H1 (cell line): ENCODE measurements around the gene MAPKAPK2. TPM values are rescaled to one million over a fixed set of nuclear protein-coding genes. Genes with fewer than 3 reads are reported as not detected.

ENCODE experiments used
- CTCF ChIA-PET: fragments of 300-600 bp; sonication (Branson Sonifier 250); formaldehyde crosslinking; loops from one replicate; lab custom pipeline; 2021; ENCODE audit not compliant: partially characterized antibody; lab: Charles Lee
- POLR2A ChIA-PET: fragments of 300-600 bp; sonication (Branson Sonifier 250); formaldehyde crosslinking; loops from one replicate; lab custom pipeline; 2021; ENCODE audit warnings: inconsistent platforms; ENCODE audit not compliant: partially characterized antibody; lab: Charles Lee
- DNase-seq, 2 experiments: peaks; one replicate each; pipeline versions ENCODE4 v3.0.0 to v3.0.0-alpha.2; 2010 to 2022; ENCODE audit warnings: low spot score in 2 of 2, low read depth in 1 of 2, mixed read lengths in 1 of 2
- FAIRE-seq: peaks from 2 replicates; lab custom pipeline; 2011; peaks lifted over from hg19 to GRCh38; lab: Jason Lieb, UNC
- H2AFZ ChIP-seq: 2 replicates; pipeline ENCODE4 v1.8.1; 2012; ENCODE audit warnings: low read length, inconsistent platforms
- H2AK5ac ChIP-seq: 2 replicates; pipeline ENCODE4 v1.6.1; 2013; ENCODE audit warnings: low read depth, low read length
- H2BK120ac ChIP-seq: replicated peaks from 2 replicates; pipeline ENCODE3; 2013; ENCODE audit warnings: low read depth, low read length, inconsistent platforms
- H2BK12ac ChIP-seq: 2 replicates; pipeline ENCODE4 v1.6.1; 2013; ENCODE audit warnings: low read depth, low read length
- H2BK15ac ChIP-seq: 2 replicates; pipeline ENCODE4 v1.6.1; 2013; ENCODE audit warnings: low read length
- H2BK20ac ChIP-seq: 2 replicates; pipeline ENCODE4 v1.6.1; 2013; ENCODE audit warnings: low read length
- H2BK5ac ChIP-seq: 2 replicates; pipeline ENCODE4 v1.6.1; 2013; ENCODE audit warnings: low read depth, low read length
- H3K14ac ChIP-seq: 2 replicates; pipeline ENCODE4 v1.6.1; 2013; ENCODE audit warnings: inconsistent platforms; ENCODE audit not compliant: insufficient read length
- H3K18ac ChIP-seq: 2 replicates; pipeline ENCODE4 v1.6.1; 2013; ENCODE audit warnings: low read length; ENCODE audit errors: extremely low read depth
- H3K23ac ChIP-seq: 2 replicates; pipeline ENCODE4 v1.6.1; 2013; ENCODE audit warnings: inconsistent platforms; ENCODE audit not compliant: insufficient read length
- H3K23me2 ChIP-seq: 2 replicates; pipeline ENCODE4 v1.6.1; 2013; ENCODE audit warnings: low read depth, low read length
- H3K27ac ChIP-seq: 2 replicates; pipeline ENCODE4 v1.6.1; 2011; ENCODE audit warnings: low read depth, low read length, inconsistent platforms
- H3K27me3 ChIP-seq, 4 experiments: replicated peaks in 1 of 4; 1 replicate in 1 of 4; 2 replicates in 3 of 4; pipeline versions ENCODE4 v1.6.1 to v1.8.1; 2011 to 2013; ENCODE audit warnings: low read length in 3 of 4, mild to moderate bottlenecking in 3 of 4, inconsistent platforms in 2 of 4, mixed read lengths in 2 of 4, moderate library complexity in 1 of 4; ENCODE audit not compliant: control insufficient read depth in 3 of 4, insufficient read depth in 3 of 4; ENCODE audit errors: extremely low read depth in 1 of 4
- H3K36me3 ChIP-seq, 4 experiments: 2 replicates each; pipeline versions ENCODE4 v1.6.1 to v1.8.1; 2011 to 2013; ENCODE audit warnings: mild to moderate bottlenecking in 4 of 4, low read length in 3 of 4, moderate library complexity in 2 of 4, control low read depth in 1 of 4, inconsistent platforms in 1 of 4; ENCODE audit not compliant: insufficient read depth in 4 of 4, control insufficient read depth in 2 of 4
- H3K4ac ChIP-seq: replicated peaks from 2 replicates; pipeline ENCODE3; 2013; ENCODE audit warnings: low read length, low read depth, mixed read lengths, inconsistent platforms; ENCODE audit not compliant: insufficient read length
- H3K4me1 ChIP-seq, 4 experiments: replicated peaks in 1 of 4; 1 replicate in 1 of 4; 2 replicates in 3 of 4; pipeline versions ENCODE4 v1.6.1 to v1.8.1; 2011 to 2013; ENCODE audit warnings: low read length in 3 of 4, inconsistent platforms in 2 of 4, mixed read lengths in 1 of 4; ENCODE audit not compliant: insufficient read depth in 4 of 4, control insufficient read depth in 3 of 4
- H3K4me2 ChIP-seq, 2 experiments: 2 replicates each; pipeline versions ENCODE4 v1.6.1 to v1.8.1; 2011 to 2013; ENCODE audit warnings: low read depth in 2 of 2, low read length in 2 of 2, control low read depth in 1 of 2, inconsistent platforms in 1 of 2, mild to moderate bottlenecking in 1 of 2; ENCODE audit not compliant: insufficient read depth in 1 of 2
- H3K4me3 ChIP-seq, 4 experiments: fragments of 200-600, 300-600 bp in 1 of 4; sonication (generic), shearing (Covaris generic), sonication (Bioruptor Twin) in 1 of 4; 2 replicates each; pipeline versions ENCODE4 v1.5.1 to v1.8.1; 2011 to 2016; ENCODE audit warnings: low read length in 4 of 4, low read depth in 3 of 4, control low read depth in 2 of 4, inconsistent platforms in 2 of 4, mild to moderate bottlenecking in 2 of 4, mixed read lengths in 1 of 4, moderate library complexity in 1 of 4; ENCODE audit not compliant: insufficient read depth in 2 of 4; ENCODE audit errors: extremely low read depth in 1 of 4
- H3K56ac ChIP-seq: replicated peaks from 2 replicates; pipeline ENCODE3; 2013; ENCODE audit warnings: low read depth, mild to moderate bottlenecking, mixed read lengths, low read length, inconsistent platforms; ENCODE audit not compliant: insufficient read length
- H3K79me1 ChIP-seq: 2 replicates; pipeline ENCODE4 v1.6.1; 2013; ENCODE audit warnings: low read depth, low read length, control low read depth
- H3K79me2 ChIP-seq, 2 experiments: 2 replicates each; pipeline versions ENCODE4 v1.6.1 to v1.8.1; 2012 to 2013; ENCODE audit warnings: low read length in 2 of 2, mild to moderate bottlenecking in 2 of 2, inconsistent platforms in 1 of 2; ENCODE audit not compliant: insufficient read depth in 2 of 2, control insufficient read depth in 1 of 2
- H3K9ac ChIP-seq, 4 experiments: replicated peaks in 1 of 4; 1 replicate in 1 of 4; 2 replicates in 3 of 4; pipeline versions ENCODE4 v1.6.1 to v1.8.1; 2011 to 2013; ENCODE audit warnings: low read depth in 3 of 4, low read length in 3 of 4, control low read depth in 2 of 4, mild to moderate bottlenecking in 2 of 4, moderate library complexity in 2 of 4, inconsistent platforms in 1 of 4; ENCODE audit errors: extremely low read depth in 1 of 4
- H3K9me3 ChIP-seq, 2 experiments: 2 replicates each; pipeline versions ENCODE4 v1.6.1 to v1.8.1; 2012 to 2013; ENCODE audit warnings: mild to moderate bottlenecking in 2 of 2, moderate library complexity in 2 of 2, control low read depth in 1 of 2, inconsistent platforms in 1 of 2, low read depth in 1 of 2, low read length in 1 of 2, mixed read lengths in 1 of 2; ENCODE audit not compliant: insufficient read depth in 2 of 2
- H4K20me1 ChIP-seq, 2 experiments: replicated peaks in 1 of 2; 2 replicates each; pipeline versions ENCODE3 to v1.8.1; 2011 to 2013; ENCODE audit warnings: inconsistent platforms in 2 of 2, low read length in 2 of 2, mild to moderate bottlenecking in 1 of 2; ENCODE audit not compliant: insufficient read depth in 2 of 2, control insufficient read depth in 1 of 2
- H4K5ac ChIP-seq: 2 replicates; pipeline ENCODE4 v1.6.1; 2013; ENCODE audit warnings: low read length, low read depth, mixed read lengths, inconsistent platforms; ENCODE audit not compliant: insufficient read length
- H4K8ac ChIP-seq: 2 replicates; pipeline ENCODE4 v1.8.0; 2013; ENCODE audit warnings: mild to moderate bottlenecking, moderate library complexity, low read length, inconsistent platforms; ENCODE audit not compliant: insufficient read depth; ENCODE audit errors: extremely low read depth
- H4K91ac ChIP-seq: replicated peaks from 2 replicates; pipeline ENCODE3; 2013; ENCODE audit warnings: low read length, mixed read lengths, inconsistent platforms; ENCODE audit not compliant: insufficient read length
- ATF2 ChIP-seq: IDR thresholded peaks from 2 replicates; pipeline ENCODE4 v1.6.1; 2012; ENCODE audit warnings: low read length, inconsistent platforms
- BCL11A ChIP-seq, 2 experiments: IDR thresholded peaks; one replicate each; pipeline ENCODE4 v1.6.1; 2011; ENCODE audit warnings: low read depth in 2 of 2, low read length in 2 of 2, mild to moderate bottlenecking in 2 of 2
- CEBPB ChIP-seq: IDR thresholded peaks from 2 replicates; pipeline ENCODE4 v1.6.1; 2012; ENCODE audit warnings: low read depth, low read length
- MAFK ChIP-seq: IDR thresholded peaks from 2 replicates; pipeline ENCODE4 v1.6.1; 2012; ENCODE audit warnings: low read depth, mild to moderate bottlenecking, improper control_type of control experiment, low read length
- POLR2AphosphoS5 ChIP-seq: IDR thresholded peaks from 2 replicates; pipeline ENCODE4 v1.6.1; 2011; ENCODE audit warnings: low read depth, low read length
- POU5F1 ChIP-seq: IDR thresholded peaks from 2 replicates; pipeline ENCODE4 v1.6.1; 2011; ENCODE audit warnings: low read depth, mild to moderate bottlenecking, low read length, moderate library complexity
- SAP30 ChIP-seq: fragments of 300-600 bp; sonication (generic); IDR thresholded peaks from 2 replicates; pipeline ENCODE4 v1.7.1; 2012; ENCODE audit warnings: low read length, moderate library complexity, mild to moderate bottlenecking, inconsistent platforms; ENCODE audit not compliant: insufficient read depth, insufficient replicate concordance
- TAF1 ChIP-seq: IDR thresholded peaks from 2 replicates; pipeline ENCODE4 v1.6.1; 2011; ENCODE audit warnings: mild to moderate bottlenecking, low read depth, low read length
- WGBS, 2 experiments: shearing (Covaris generic) in 1 of 2; methylation state at CpG; one replicate each; pipeline versions ENCODE4 v1.1.6 to v1.1.7; 2013 to 2015; ENCODE audit warnings: low lambda C conversion rate in 2 of 2, mixed read lengths in 2 of 2, inconsistent platforms in 1 of 2, low coverage in 1 of 2, missing lambda C conversion rate in 1 of 2; ENCODE audit not compliant: insufficient replicate concordance in 2 of 2, insufficient coverage in 1 of 2, insufficient read length in 1 of 2; ENCODE audit errors: extremely low coverage in 1 of 2, missing lambda C conversion rate in 1 of 2; 5-methylcytosine and 5-hydroxymethylcytosine counted together
- polyA plus RNA-seq, 7 experiments: library from polyadenylated mRNA; depleted of rRNA in 3 of 7; stranded (reverse) in 5 of 7; unstranded in 2 of 7; fragments of >200 nt in 5 of 7; fragments of 200-250 nt in 2 of 7; gene quantifications; 1 replicate in 5 of 7; 2 replicates in 1 of 7; 4 replicates in 1 of 7; pipeline versions ENCODE4 v1.2.1 to v1.2.3, GENCODE V29; 2011 to 2013; ENCODE audit warnings: missing spikeins in 2 of 7, mixed read lengths in 2 of 7
- total RNA-seq: library from RNA; stranded (reverse); fragmentation: NEBNext Ultra II Directional; extraction: Animal tissue kit (Norgen Biotek cat#: 25700); gene quantifications from 2 replicates; pipeline ENCODE4 v1.2.1, GENCODE V29; 2021
- TF ChIP-seq, protein P1 (sequence below): IDR thresholded peaks from 2 replicates; pipeline ENCODE4 v1.6.1; 2011; ENCODE audit warnings: low read length, improper control_type of control experiment

Gene MAPKAPK2
- total and polyA plus RNA-seq, 2 of the 8 experiments (the other 6 are each of a cell fraction or from before 2014, with no cell fraction given): 27.5 to 44.9 TPM

DNA sequence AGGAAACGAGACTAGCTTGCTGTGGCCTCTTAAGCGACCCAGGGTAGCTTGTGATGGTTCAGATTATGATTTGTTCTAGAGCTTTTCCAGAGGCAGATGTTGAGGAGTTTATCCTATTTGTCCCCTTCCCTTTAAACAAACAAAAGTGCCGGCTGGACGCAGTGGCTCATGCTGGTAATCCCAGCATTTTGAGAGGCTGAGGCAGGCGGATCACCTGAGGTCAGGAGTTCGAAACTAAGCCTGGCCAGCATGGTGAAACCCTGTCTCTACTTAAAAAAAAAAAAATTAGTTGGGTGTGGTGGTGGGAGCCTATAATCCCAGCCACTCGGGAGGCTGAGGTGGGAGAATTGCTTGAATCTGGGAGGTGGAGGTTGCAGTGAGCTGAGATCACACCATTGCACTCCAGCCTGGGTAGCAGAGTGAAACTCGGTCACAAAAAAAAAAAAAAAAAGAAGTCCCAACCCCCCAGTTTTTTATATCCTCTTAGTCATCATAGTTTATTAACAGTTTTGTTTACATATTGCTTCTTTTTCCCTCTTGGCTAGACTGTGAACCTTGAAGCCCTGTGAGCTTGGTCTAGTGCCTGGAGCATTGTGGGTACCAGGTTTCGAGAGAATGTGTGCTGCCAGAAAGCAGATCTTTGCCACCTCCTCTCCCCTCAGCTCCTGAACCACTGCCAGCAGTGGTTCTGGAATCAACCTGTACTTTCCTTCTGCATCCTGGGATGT, 29.8 kb downstream of the MAPKAPK2 start:
- Histone ChIP-seq H3K79me1 (peaks cover 11% of the 10 kb centered on the region), H3K4ac (no peak overlapping the region), H3K4me2 (no peak overlapping the region), H4K5ac (no peak overlapping the region), H3K14ac (no peak overlapping the region), H4K20me1 (peaks cover under 1 to 17% of the 10 kb centered on the region in 2 experiments), H2AFZ (no peak overlapping the region), H2BK120ac (no peak overlapping the region), H4K8ac (no peak overlapping the region), H3K36me3 (no peaks in the 10 kb centered on the region; a peak in 2 of 8 replicates), H3K9ac (no peak overlapping the region; a peak in 1 of 7 replicates), H3K23me2 (no peaks in the 10 kb centered on the region), H2BK20ac (no peak overlapping the region), H2BK15ac (0 out of 2 replicates have a peak overlapping the region, but pooled peaks have one; percentile 29), H3K23ac (no peak overlapping the region), H3K79me2 (peaks cover 5 to 56% of the 10 kb centered on the region in 2 experiments; a peak in 3 of 4 replicates), H3K27me3 (no peaks in the 10 kb centered on the region), H2BK12ac (no peak overlapping the region), H3K27ac (no peak overlapping the region), H3K9me3 (no peaks in the 10 kb centered on the region), H4K91ac (no peak overlapping the region), H3K18ac (no peak overlapping the region), H3K4me1 (no peaks in the 10 kb centered on the region), H3K4me3 (no peak overlapping the region), H3K56ac (no peak overlapping the region), H2BK5ac (no peak overlapping the region), H2AK5ac (peak overlapping the region; percentile 82; the same call in 1 of the 2 replicates)
- CTCF ChIA-PET: interaction anchor here (0.7 to 5.7 kb wide), 7 partner anchors 10 to 194 kb away, joined by 3 to 77 read pairs (median 5); no protein-coding TSS in a partner anchor
- DNase-seq (no peak), FAIRE-seq (no peak)
- POLR2A ChIA-PET: interaction anchor here (1.5 kb wide), 1 partner anchor 14 kb away, joined by 3 read pairs; no protein-coding TSS in a partner anchor
- WGBS, 2 experiments: 88% methylated on average over 8 of the region's 9 CpGs; no CpG with 5 or more reads in 1 of the 2 experiments
- TF ChIP-seq BCL11A (IDR thresholded peaks at IDR 0.05; ENCODE audit: low read depth in 2 of 2, low read length in 2 of 2): no peak
- no peak for TF ChIP-seq POLR2AphosphoS5
- TF ChIP-seq CEBPB: no peak
- TF ChIP-seq MAFK: no peak
- no peak for TF ChIP-seq ATF2
- TF ChIP-seq, protein P1, sequence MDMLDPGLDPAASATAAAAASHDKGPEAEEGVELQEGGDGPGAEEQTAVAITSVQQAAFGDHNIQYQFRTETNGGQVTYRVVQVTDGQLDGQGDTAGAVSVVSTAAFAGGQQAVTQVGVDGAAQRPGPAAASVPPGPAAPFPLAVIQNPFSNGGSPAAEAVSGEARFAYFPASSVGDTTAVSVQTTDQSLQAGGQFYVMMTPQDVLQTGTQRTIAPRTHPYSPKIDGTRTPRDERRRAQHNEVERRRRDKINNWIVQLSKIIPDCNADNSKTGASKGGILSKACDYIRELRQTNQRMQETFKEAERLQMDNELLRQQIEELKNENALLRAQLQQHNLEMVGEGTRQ: no peak
- TF ChIP-seq POU5F1: no peak
- no peak for TF ChIP-seq SAP30
- TF ChIP-seq TAF1: no peak
